Measurements from ENCODE around the gene NEB.

Gene NEB

DNA sequence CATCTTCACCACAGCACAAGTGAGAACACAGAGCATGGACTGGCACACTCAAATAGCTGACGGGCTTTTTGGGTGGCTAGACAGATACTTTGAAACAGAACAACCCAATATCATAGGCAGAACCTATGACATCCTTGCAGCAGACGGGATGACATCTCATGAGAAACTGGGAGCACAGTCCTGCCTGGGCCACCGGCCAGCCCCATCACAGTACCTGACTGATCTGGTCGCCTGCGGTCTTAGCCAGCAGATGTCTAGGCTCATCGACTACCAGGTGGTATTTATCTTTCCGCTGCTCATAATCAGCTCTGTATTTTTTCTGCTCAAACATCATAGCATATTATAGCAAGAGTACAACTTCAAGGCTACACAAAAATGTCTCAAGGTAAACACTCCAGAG is 200.3 kb downstream of the NEB start:
- in situ Hi-C loops (cut with HindIII; ENCODE audit: low pct_ligation_motif_present, low pct_unique_long_range_greater_than_20kb, low sequenced_read_pairs), result no loop called here
- DNase-seq, result no peak

DNA sequence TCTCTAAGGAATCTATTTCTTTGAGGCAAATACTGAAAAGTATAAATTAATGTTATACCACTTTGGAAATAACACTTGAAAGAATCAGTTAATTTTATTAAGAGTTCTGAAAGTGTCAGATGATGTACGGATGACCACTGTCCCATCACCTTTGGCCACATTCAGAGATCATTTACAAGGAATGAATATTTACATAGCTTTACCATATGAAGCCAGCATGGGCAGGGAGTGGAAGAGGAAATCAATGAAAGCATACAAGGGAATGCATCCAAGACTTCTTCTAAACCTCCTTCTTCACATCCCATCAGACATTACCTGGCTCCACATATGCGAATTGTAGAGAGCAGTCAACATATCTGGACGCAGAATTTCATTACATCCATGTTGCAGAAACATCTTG is 201.1 kb downstream of the NEB start:
- no peak for DNase-seq
- in situ Hi-C loops (cut with HindIII; ENCODE audit: low pct_ligation_motif_present, low pct_unique_long_range_greater_than_20kb, low sequenced_read_pairs), result no loop called here

DNA sequence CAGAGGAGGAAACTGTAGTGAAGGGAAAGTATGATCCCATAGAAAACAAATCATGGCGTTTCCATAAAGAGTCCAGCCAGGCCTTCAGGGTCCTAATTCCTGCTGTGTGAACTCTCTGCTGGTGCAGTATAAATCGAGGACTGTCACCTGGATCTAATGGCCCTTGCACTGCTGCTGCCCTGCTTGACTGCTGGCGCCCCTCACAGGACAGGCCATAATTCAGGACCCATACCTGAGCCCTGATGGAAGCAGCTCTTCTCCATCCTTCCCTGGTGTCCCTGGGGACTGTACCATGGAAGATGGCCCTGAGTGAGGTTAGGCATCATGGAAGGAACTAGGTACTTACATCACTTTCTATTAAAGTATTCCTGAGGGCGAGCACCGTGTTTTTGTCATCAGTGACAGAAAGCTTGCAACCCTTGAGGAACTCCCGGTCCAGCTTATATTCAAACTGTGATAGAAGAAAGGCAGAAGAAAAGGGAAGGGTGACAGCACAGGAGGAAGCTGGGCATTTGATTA is 207.6 kb downstream of the NEB start:
- no peak for DNase-seq
- in situ Hi-C loops (cut with HindIII; ENCODE audit: low pct_ligation_motif_present, low pct_unique_long_range_greater_than_20kb, low sequenced_read_pairs), result no loop called here

DNA sequence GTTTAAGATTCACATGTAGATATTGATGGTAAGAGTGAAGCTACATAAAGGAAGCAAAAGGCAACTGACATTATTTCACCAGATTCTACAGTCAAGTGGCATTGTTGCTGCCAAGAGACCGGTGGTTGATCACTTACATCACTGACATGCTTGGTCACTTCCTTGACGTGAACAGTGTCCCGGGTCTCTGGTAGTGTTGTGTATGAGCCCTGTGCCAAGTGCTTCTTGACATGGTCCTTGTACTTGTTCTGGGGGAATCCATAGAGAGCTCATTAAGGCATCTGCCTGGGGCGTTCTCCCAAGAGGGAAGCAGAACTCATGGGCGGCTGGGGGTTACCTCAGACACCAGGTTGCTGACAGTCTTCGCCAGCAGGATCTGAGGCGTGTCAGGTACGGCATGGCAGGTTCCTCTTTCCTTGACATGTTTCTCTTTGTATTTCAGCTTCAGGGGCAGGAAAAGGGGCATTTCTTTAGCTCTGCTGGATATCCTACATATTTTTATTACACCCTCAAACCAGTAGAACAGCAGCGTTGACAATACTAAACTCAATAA is 208.4 kb downstream of the NEB start:
- DNase-seq, result no peak
- in situ Hi-C loops (cut with HindIII; ENCODE audit: low pct_ligation_motif_present, low pct_unique_long_range_greater_than_20kb, low sequenced_read_pairs), result no loop called here

DNA sequence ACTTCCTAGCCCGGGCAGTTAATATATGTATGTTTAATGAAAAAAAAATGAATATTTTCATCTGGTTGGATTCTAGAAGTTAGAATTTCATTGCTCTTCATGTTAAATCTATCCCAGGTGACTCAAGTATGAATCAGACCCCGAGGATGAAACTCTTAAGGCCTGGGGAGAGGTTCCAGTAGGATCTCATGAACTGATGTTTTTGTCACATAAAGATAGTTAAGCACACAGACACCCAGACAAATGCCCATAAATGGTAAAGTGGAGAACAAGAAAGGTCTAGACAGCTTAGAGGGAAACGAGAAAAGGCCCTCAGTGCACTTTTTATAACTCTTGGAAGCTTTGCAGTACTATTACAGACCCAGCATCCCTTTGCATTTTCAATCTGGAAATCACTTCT is 210.4 kb downstream of the NEB start:
- in situ Hi-C loops (cut with HindIII; ENCODE audit: low pct_ligation_motif_present, low pct_unique_long_range_greater_than_20kb, low sequenced_read_pairs), result no loop called here
- DNase-seq, result no peak

DNA sequence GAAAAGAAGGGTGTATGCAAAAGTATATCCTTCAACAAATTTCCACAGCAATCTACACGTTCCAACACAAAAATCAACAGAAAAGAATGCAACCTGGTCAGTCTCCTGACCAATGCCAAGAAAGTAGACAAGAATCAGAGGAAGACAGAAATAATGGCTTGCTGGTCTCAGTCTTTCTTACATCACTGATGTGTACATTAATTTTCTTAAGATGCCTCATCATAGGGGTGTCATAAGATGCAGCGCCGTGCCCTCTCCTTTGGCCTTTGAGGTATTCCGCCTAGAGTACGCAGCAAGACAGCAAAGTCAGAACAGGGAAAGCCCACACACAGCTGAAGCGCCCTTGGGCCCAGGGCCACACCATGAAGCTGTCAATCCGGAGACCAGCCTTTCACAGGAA is 211.7 kb downstream of the NEB start:
- DNase-seq, result no peak
- in situ Hi-C loops (cut with HindIII; ENCODE audit: low pct_ligation_motif_present, low pct_unique_long_range_greater_than_20kb, low sequenced_read_pairs), result no loop called here

DNA sequence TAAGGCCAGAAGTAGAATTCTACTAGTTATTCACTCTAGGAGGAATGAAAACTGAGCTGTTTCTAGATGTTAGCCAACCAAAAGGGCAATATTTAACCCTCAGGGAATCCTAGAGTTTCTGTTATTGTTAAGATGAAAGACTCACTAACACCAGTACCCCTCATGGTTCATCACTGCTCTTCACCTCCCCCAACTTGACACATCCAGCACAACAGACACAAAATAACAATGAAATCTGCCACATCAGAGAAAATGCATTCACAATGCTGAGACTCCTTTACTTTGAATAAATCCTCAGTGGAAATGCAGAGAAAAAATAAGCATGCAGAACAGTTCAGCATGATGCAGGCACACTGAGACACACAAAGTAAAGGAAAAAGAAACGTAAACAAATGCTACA is 213.3 kb downstream of the NEB start:
- no peak for DNase-seq
- in situ Hi-C loops (cut with HindIII; ENCODE audit: low pct_ligation_motif_present, low pct_unique_long_range_greater_than_20kb, low sequenced_read_pairs), result no loop called here

DNA sequence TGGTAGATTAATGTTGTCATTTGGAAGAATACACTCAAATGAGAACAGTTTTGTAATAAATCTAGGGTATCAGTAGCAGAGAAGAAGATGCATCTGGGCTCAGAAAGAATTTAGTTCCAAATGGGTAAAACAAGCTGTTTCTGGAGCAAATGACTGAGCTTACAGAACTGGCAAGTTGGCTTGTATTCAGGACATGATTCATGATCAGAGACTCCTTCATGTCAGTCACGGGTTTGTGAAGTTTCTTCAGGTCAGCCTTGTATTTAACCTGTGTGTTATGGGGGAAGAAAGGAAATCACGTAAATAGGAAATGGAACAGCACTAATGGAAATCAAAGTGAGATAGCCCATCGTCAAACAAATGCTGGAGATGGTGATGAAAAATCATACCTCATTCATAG is 215.5 kb downstream of the NEB start:
- DNase-seq, result peak; percentile 12
- in situ Hi-C loops (cut with HindIII; ENCODE audit: low pct_ligation_motif_present, low pct_unique_long_range_greater_than_20kb, low sequenced_read_pairs), result no loop called here

DNA sequence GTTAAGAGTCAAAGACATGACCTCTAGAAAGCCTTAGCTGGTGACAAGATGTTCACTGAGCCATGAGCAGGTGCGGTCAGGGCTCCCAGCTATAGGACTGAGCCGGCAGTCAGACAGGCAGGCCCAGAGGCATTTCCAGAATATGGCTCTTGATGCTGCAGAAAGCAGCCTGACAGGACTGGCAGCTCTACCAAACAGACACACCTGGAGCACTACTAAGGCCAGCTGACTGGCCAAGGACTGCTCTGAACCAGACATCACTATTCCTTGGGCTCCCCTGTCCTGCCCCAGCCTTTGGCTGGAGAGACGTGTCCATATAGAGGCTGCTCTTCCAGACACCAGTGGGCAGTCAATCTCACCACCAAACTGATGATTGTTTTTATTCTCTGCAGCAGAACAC is 225.8 kb downstream of the NEB start:
- in situ Hi-C loops (cut with HindIII; ENCODE audit: low pct_ligation_motif_present, low pct_unique_long_range_greater_than_20kb, low sequenced_read_pairs), result no loop called here
- DNase-seq, result no peak

DNA sequence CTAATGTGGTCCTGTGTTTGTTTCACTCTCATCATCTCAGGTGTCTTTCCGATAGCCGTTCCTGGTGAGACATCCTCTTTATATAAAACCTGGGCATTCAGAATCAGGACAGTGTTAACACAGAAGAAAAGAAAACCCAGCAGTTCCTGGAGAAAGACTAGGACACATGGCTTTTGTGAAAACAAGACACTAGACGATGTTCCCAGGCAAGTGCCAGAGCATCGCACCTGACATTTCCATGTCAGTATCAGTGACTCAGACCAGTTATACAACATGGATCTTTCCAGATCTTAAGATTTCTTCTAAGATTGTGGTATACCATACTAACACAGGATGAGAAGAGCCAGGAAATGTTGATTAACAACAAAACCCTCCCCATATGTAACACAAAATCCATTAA is 228.1 kb downstream of the NEB start:
- no peak for DNase-seq
- in situ Hi-C loops (cut with HindIII; ENCODE audit: low pct_ligation_motif_present, low pct_unique_long_range_greater_than_20kb, low sequenced_read_pairs), result no loop called here

DNA sequence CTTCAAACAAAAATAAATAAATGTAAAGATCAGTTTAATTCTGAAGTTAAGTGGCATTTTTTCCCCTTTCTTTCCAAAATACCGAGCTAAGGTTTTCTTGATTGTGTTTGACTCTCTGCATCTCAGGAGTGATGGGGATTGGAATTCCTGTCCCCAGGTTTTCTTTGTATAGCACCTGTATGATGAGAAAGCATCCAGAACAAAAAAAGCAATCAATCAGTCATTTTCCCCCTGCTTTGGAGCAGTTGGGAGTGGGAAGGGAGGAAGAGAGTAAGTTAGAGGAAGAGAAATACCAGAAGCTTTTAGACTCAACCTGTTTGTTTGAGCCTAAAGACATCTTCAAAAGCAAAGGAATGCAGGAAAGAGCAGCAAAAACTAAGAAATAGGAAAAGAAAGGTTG is 236.1 kb downstream of the NEB start:
- in situ Hi-C loops (cut with HindIII; ENCODE audit: low pct_ligation_motif_present, low pct_unique_long_range_greater_than_20kb, low sequenced_read_pairs), result no loop called here

DNA sequence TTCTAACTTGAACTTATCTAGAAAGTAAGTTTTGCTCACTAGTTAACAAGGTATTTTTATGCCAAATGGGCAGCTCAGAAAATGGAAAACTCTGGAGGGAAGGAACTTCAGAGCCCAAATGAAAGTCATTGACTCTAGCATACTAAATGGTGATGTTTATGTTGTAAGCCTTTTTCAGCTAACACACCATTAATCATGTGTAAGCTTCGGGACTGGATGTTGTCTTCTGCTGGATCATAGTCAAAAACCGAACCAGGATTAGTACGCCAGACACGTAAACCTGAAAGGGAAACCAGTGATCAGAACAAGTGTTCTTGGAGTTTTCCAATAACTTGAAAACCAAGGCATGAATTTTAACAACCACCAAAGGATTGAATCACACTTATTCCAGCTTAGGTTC is 242.8 kb downstream of the NEB start:
- no peak for DNase-seq
- in situ Hi-C loops (cut with HindIII; ENCODE audit: low pct_ligation_motif_present, low pct_unique_long_range_greater_than_20kb, low sequenced_read_pairs), result no loop called here

More for the DNA sequence above, 236.1 kb downstream of the NEB start:
- DNase-seq, result no peak

DNA sequence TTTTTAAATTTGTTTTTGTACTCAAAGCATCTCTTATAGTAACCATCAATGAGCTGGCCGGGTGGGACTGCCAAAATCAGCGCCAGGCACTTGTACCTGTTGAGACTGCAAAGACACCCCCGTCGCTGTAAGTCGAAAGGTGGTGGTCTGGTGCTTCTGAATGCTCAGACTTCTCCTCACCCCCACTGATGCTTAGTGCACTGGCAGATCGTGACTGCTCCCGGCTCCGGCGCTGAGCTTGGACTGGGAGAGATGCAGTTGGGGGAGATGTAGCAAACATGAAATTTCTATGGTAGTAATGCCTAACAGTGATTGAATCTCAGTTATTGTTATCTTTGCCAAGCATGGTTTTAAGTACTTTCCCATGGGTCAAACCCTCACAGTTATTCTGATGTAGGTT is 244.0 kb downstream of the NEB start:
- no peak for DNase-seq
- in situ Hi-C loops (cut with HindIII; ENCODE audit: low pct_ligation_motif_present, low pct_unique_long_range_greater_than_20kb, low sequenced_read_pairs), result no loop called here

DNA sequence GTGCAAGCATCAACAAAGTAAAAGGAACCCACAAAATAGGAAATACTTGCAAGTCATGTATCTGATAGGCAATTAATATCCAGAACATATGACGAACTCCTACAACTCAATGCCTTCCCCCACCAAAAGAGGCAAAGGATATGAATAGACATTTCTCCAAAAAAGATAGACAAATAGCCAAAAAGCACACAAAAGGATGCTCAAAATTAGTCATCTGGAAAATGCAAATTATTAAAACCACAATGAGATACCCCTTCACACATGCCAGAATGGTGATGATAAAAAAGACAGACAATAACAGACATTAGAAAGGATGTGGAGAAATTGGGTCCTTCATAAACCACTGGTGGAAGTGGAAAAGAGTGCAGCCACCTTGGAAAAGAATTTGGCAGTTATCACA is 248.2 kb downstream of the NEB start:
- in situ Hi-C loops (cut with HindIII; ENCODE audit: low pct_ligation_motif_present, low pct_unique_long_range_greater_than_20kb, low sequenced_read_pairs), result no loop called here
- DNase-seq, result no peak

DNA sequence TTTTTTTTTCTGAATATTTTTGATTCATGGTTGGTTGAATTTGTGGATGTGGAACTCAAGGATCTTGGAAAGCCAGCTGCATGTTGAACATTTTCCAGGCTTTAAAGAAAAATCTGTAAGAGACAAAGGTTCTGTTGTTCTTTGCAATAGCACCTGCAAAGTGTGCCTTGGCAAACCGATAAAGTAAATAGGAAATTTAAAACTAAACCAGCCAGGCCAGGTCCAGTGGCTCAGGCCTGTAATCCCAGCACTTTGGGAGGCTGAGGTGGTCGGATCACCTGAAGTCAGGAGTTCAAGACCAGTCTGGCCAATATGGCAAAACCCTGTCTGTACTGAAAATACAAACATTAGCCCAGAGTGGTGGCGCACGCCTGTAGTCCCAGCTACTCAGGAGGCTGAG is 250.2 kb downstream of the NEB start:
- in situ Hi-C loops (cut with HindIII; ENCODE audit: low pct_ligation_motif_present, low pct_unique_long_range_greater_than_20kb, low sequenced_read_pairs), result no loop called here
- no peak for DNase-seq

DNA sequence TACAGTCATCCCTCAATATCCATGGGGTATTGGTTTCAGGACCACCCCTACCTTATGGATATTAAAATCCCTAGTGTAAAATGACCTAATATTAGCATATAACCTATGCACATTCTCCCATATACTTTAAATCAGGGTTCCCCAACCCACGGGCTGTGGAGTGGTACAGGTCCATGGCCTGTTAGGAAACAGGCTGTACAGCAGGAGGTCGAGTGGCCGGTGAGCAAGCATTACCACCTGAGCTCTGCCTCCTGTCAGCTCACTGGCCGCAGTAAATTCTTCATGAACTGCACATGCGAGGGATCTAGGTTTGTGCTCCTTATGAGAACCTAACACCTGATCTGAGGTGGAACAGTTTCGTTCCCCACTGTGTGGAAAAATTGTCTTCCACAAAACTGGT is 250.7 kb downstream of the NEB start:
- DNase-seq, result no peak

DNA sequence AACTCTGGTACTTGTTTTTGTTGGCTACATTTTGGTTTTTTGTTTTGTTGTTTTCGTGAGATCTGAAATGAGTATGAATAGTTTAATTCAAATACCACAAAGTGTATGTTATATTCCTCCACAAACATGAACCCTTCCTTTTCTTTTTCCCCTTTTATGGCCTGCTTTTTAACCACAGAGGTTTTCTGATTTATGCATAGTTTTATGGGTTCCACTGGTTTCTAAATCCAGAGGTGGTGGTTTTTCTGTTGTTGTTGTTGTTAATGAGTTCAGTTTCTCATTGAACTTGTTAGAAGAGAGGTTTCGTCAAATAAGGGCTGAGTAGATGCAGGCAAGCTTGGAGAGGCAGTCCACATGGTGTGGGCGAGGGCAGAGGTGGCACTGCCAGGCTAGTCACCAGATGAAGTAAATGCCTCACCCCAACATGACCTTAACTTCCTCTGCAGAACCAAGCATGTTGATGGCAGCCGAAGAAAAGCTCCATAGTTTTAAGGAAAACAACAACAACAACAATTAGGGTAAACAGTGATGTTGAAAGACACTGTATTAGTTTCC is 252.0 kb downstream of the NEB start:
- in situ Hi-C loops (cut with HindIII; ENCODE audit: low pct_ligation_motif_present, low pct_unique_long_range_greater_than_20kb, low sequenced_read_pairs), result no loop called here
- no peak for DNase-seq

More for the DNA sequence above, 250.7 kb downstream of the NEB start:
- in situ Hi-C loops (cut with HindIII; ENCODE audit: low pct_ligation_motif_present, low pct_unique_long_range_greater_than_20kb, low sequenced_read_pairs), result no loop called here

DNA sequence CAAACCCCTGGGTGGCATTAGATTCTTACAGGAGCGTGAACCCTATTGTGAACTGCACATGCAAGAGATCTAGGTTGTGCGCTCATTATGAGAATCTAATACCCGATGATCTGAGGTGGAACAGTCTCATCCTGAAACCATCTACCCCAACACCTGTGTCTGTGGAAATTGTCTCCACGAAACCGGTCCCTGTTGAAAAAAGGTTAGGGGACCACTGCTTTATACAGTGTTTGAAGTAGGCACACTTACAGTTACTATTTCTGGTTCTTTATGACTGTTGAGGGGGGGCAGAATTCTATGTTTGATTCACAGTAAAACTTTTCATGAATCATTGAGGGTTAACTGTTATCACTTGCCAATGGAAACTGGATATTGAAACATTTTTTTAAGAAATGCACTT is 252.5 kb downstream of the NEB start:
- DNase-seq, result no peak
- in situ Hi-C loops (cut with HindIII; ENCODE audit: low pct_ligation_motif_present, low pct_unique_long_range_greater_than_20kb, low sequenced_read_pairs), result no loop called here

DNA sequence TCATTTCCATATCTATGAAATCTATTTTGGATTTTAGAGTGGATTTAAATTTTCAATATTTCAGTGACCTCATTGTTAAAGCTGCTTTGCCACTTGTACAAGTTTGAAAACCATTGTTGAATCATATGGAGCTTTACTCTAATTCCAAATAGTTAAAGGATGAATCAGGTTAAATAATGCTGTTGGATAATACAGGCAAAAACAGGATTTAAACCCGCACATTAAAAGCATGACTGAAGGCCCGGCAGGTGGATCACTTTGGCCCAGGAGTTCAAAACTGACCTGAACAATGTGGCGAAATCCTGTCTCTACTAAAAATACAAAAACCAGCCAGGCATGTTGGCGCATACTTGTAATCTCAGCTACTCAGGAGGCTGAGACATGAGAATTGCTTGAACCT is 256.3 kb downstream of the NEB start:
- DNase-seq, result peak; percentile 17
- in situ Hi-C loops (cut with HindIII; ENCODE audit: low pct_ligation_motif_present, low pct_unique_long_range_greater_than_20kb, low sequenced_read_pairs), result no loop called here

DNA sequence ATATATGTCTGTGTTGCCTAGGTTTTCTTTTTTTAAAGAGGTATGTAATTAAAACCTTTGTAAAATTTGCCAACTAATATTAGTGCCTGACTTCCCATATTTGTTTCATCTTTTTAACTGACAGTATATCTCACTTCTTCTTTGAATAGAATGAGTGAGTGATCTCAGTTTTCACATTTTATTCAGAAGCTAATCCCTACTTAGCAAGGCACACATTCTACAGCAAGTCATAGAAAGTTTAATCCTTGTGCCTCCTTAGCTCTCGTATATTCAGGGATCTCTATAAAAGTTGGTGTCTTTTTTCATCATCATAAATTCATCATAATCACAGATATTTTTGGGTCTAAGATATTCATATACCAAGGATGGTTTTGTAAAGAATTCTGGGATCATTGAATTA is 258.0 kb downstream of the NEB start:
- in situ Hi-C loops (cut with HindIII; ENCODE audit: low pct_ligation_motif_present, low pct_unique_long_range_greater_than_20kb, low sequenced_read_pairs), result no loop called here

DNA sequence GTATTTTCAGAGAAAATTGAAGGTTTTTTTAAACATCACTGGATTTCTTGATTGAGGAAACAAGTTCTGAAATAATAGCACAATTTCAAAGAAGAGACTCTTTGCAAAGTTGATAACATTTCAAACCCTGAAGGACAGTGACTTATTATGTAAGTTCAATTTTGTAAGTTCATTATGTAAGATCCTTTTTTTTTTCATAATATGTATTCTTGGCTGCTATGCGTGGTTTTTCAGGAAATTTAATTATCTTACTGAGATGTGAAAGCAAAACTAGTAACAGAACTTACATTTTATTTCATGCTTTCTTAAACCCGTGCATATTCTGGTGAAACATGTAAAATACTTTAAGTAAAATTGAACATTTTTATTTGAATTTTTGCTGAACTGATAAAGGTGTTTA is 259.2 kb downstream of the NEB start:
- in situ Hi-C loops (cut with HindIII; ENCODE audit: low pct_ligation_motif_present, low pct_unique_long_range_greater_than_20kb, low sequenced_read_pairs), result no loop called here
- DNase-seq, result no peak

More for the DNA sequence above, 258.0 kb downstream of the NEB start:
- no peak for DNase-seq
